Dermis lymphatic vessel endothelial cell (primary cell): ENCODE measurements around the gene SLC35D1. TPM values are rescaled to one million over a fixed set of nuclear protein-coding genes. Genes with fewer than 3 reads are reported as not detected.

ENCODE experiments used
- total RNA-seq: library from RNA; depleted of rRNA; stranded (reverse); fragments of >200 nt; gene quantifications from 2 replicates; pipeline ENCODE4 v1.2.1, GENCODE V29; 2014

The SLC35D1 gene
- total RNA-seq: 3.4 and 5.4 TPM in 2 replicates

GRCh38 chr1:67053785-67054772 is at the start of gene SLC35D1:
TSS of gene SLC35D1 (minus strand) at chr1:67054148. CDS start at chr1:67054013, 135 bp downstream.

Other genes starting within 250 kb of the SLC35D1 start
- gene DNAI4, start 129.3 kb downstream of the SLC35D1 start, total RNA-seq: 2.9 and 4.5 TPM in 2 replicates
- gene MIER1, start 129.2 kb downstream of the SLC35D1 start, total RNA-seq: 28.4 and 29.9 TPM in 2 replicates
- gene C1orf141, start 80.8 kb upstream of the SLC35D1 start, total RNA-seq: not detected in 2 replicates
- not detected in 2 replicates for gene IL23R, start 112.3 kb upstream of the SLC35D1 start, total RNA-seq